ENCODE results near the gene SPRN.
"Not testable (repeated sequence)": the region's sequence is repeated elsewhere in the genome, so short reads cannot be mapped to it uniquely, and the experiment has no call there.

SPRN gene

DNA sequence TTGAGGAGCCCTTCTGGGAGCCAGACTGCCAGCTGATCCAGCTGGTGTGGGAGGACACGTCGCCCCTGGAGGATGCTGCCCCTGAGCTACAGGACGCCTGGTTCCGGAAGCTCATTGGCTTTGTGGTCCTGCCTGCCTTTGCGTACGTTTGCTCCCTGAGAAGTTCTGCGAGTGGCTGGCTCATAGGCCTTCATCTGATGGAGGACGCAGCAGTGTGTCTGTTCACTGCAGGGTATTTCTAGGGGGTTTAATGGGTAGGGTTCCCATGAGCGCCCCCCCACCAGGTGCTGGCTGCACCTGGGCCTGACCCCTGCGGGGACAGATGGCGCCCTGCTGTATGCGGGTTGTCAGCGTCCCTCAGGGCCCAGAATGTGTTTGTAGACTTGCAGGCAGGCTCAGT lies 40.4 kb downstream of the SPRN start:
- no peak for DNase-seq (ENCODE audit: low spot score)

GRCh38 chr10:133383551-133383950 lies 40.9 kb downstream of the SPRN start:
- no peak for DNase-seq (ENCODE audit: low spot score)

DNA sequence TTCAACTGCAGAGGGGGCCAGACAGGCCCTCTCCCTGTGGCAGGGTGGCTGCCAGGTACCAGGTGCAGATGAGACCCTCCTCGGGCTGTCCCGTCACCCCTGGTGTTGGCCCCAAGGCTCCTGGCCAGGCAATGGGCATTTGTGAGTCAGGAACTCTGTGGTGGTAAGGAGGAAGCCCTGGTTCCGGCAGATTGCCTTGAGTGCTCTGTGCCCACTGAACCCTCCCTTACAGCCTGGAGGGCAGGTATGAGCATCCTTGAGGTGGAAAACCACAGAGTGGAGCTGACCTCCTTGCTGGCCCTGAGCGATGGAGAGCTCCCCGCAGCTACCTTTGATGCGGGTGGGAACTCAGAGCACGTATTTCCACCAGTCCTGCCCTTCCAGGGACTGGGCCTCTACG lies 43.4 kb downstream of the SPRN start:
- DNase-seq (ENCODE audit: low spot score): no peak

DNA sequence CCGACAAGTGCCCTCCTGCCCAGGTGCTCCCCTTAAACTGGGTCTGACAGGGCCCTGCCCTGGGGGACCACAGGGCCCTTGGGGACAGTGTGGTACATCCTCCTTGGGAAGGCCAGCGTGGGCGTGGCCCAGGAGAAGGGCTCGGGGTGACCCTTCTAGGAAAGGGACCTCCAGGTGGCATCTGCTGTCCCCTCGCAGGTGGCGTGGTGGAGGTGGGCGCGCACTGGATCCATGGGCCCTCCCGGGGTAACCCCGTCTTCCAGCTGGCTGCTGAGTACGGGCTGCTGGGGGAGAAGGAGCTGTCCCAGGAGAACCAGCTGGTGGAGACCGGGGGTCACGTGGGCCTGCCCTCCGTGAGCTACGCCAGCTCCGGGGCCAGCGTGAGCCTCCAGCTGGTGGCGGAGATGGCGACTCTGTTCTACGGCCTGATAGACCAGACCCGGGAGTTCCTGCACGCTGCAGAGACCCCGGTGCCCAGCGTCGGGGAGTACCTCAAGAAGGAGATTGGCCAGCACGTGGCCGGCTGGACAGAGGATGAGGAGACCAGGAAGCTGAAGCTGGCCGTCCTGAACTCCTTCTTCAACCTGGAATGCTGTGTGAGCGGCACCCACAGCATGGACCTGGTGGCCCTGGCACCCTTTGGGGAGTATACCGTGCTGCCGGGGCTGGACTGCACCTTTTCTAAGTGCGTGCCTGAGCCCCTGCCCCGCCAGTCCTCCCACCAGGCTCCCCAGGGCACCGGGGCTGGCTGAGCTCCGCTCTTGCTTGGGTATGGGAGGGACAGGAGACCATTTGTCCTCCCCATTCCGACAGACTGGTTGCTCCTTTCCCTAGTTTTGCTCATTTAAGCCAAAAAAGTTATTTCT lies 44.4 kb downstream of the SPRN start:
- no peak for DNase-seq (ENCODE audit: low spot score)

- DNase-seq (ENCODE audit: low spot score): peak; percentile 88
Observed at GRCh38 chr10:133379152-133379800, 45.1 kb downstream of the SPRN start, which contains the start of gene PAOX. TSS of gene PAOX (plus strand) at chr10:133379262. CDS start at chr10:133379317, 55 bp downstream.

DNA sequence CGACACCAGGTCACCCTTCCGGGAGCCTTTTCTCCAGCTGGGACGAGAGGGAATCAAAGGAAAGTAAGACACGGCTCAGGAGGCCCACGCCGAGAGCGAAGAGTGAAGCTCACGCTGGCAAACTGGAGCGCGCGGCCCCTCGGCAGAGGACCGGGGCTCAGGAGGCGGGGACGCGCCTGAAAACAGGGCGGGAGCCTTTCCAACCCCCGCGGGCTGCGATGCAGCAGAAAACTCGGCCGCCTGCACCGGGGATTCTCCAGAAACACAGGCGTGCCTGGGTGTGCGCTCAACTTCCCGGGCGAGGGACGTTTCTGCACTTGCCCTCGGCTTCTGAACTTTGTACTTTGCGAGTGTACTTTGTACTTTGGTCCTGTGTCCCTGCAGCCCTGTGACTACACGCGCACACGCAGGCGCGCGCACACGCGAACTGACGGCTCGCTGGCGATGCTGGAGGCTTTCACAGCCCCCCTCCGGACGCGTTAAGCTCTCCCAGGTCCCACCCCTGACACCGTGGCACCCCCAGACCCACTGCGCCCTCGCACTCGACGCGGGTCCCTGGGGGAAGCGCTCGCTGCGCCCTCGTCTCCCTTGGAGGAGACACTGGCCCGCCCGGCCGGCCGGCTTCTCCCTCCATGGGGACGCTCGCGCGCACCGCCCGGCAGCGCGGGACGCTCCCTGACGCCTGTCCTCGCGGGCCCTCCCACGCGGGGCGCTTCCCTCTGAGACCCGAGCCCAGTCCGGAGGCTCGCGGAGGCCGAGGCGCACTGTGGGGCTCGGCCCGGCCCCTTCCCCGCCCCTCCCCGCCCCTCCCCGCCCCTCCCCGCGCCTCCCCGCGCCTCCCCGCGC lies 46.0 kb downstream of the SPRN start:
- peak; percentile 85 for DNase-seq (ENCODE audit: low spot score)

DNA sequence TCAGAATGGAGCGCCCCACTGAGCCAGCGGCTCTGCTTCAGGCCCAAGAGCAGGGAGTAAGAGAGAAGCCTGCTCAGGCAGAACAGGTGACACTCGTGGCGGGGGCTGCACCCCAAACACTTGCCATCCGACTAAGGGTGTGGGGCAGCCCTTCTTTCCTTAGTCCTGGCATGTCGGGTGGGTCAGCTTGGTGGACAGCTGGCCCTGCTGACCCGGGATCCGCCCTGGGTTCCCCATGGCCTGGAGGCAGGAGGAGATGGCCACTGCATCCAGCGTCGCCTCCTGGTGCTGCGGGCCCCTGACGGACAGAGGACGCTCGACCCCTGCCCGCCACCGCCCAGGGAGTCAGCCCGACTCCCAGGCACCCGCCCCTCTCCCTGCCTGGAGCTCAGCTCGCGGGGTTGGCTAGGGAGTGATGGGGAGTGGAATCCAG lies 46.6 kb downstream of the SPRN start:
- DNase-seq (ENCODE audit: low spot score): peak; percentile 74

DNA sequence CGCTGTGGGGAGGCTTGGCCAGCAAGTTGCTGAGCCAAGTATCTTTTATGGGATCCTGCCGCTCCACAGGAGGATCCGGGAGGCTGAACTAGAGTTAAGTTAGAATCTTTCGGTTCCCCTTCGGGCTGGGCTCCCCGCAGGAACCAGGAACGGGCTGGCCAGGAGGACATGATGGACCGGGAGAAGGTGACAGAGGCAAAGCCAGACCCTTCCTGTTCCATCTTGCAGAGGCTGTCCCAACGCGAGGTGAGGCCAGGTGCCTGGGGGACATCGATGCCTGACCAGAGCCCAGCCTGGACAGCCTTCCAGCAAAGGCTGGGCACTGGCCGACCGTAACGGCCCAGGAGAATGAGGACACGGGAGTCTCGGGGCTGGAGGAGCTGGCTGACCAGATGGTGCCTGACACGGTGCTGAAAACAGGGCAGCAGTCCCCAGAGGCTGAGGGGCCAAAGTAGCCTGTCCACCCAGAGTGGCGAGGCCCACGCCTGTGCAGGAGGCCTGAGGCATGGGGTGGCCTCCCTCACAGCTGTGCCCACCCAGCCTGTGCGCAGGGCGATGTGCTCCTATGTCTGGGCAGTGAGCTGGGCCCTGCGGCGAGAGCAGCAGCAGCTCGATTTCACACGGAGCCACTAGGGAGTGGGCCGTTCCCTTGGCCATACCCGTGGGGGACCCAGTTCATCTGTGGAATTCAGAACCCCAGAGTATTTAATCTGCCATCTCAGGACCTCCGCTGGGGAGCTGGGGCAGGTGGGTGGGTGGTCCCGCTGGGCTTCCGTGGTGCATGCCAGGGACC lies 47.2 kb downstream of the SPRN start:
- no peak for DNase-seq (ENCODE audit: low spot score)

GRCh38 chr10:133376183-133376582 lies 48.2 kb downstream of the SPRN start:
- not testable (repeated sequence) for DNase-seq (ENCODE audit: low spot score)

GRCh38 chr10:133375357-133376115 lies 48.9 kb downstream of the SPRN start:
- no peak for DNase-seq (ENCODE audit: low spot score)

DNA sequence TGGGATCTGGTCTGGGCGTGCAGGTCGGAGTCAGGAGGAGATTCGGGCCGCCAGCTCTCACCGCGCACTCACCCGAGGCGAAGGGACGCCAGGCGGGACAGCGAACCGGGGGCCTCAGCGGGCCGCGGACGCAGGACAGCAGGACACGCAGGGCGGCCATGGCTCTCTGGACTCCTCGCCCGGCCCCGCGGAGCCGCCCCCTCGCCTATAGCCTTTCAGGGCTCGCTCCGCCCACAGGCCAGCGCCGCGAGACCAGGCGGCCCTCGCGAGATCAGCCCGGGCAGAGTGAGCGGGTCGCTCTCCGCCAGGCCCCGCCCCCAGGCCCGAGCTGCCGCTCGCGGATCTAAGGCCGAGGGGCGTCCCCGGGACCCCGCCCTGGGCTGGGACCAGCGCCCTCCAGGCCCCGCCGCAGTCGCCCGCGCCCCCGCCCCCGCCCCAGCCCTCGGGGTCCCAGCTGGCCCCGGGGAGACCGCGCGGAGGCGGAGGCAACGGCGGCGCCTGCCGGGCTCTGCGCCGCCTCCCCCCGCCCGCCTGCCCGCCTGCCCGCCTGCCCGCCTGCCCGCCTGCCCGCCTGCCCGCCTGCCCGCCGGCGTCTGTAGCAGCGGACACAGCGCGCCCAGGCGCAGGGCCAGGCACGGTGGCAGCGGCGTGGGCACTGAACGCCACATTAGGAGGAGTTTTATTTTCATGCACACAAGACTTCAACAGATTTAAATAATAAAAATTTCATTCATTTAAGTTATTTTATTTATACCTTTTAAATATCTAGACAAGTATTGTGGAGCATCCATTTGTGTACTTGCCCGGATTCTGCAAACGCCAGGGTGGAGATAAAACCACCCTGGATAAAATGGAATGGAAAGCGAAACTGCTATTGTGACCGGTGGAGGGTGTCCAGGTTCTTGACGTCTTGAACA lies 51.0 kb downstream of the SPRN start, which contains the start of gene ECHS1:
TSS of gene ECHS1 (minus strand) at position 181 of the 917 bp plus-strand sequence. CDS start at position 160, 21 bp downstream.
- DNase-seq (ENCODE audit: low spot score): peak; percentile 98

DNA sequence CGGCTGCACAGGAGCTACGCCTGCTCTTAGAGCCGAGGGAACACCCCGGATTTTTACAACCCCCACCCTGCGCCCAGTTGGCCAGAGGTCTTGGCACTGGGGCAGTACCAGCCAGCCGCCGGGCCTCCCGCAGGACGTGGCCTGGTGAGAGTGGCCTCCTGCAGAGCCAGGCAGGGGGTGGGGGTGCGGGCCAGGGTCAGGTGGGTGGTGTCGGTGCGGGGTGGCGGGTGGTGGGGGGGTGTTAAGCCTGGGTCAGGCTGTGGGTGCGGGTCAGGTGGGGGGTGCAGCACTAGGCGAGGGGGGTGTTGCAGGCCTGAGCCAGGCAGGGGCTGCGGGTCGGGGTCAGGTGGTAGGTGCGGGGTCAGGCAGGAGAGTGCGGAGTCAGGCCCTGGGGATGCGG lies 51.9 kb downstream of the SPRN start:
- DNase-seq (ENCODE audit: low spot score): no peak

Data from HuH-7 (cell line).